Measurements from ENCODE around the gene WDFY4. TPM values are rescaled to one million over a fixed set of nuclear protein-coding genes. Genes with fewer than 3 reads are reported as not detected.

Gene WDFY4
- total RNA-seq, 1 donor from 2014 or later: not detected

- H3K36me3 Mint-ChIP-seq (ENCODE audit: unreplicated experiment): no peaks in the 10 kb centered on the region
- no peaks in the 10 kb centered on the region for H3K4me1 Mint-ChIP-seq (ENCODE audit: unreplicated experiment)
- no peak overlapping the region for H3K27ac Mint-ChIP-seq (ENCODE audit: unreplicated experiment)
- H3K9me3 Mint-ChIP-seq (ENCODE audit: unreplicated experiment): no peaks in the 10 kb centered on the region
- H3K27me3 Mint-ChIP-seq (ENCODE audit: unreplicated experiment): peaks cover 10% of the 10 kb centered on the region
- no peak overlapping the region for H3K4me3 Mint-ChIP-seq (ENCODE audit: unreplicated experiment)
- peak; percentile 56 for DNase-seq (ENCODE audit: extremely low spot score, unreplicated experiment)
- no peak for TF ChIP-seq CTCF (IDR thresholded peaks at IDR 0.05)
Measured at GRCh38 chr10:48763403-48763965, 78.8 kb downstream of the WDFY4 start.

GRCh38 chr10:48764486-48764885 is 79.8 kb downstream of the WDFY4 start:
- H3K9me3 Mint-ChIP-seq (ENCODE audit: unreplicated experiment): no peaks in the 10 kb centered on the region
- H3K4me3 Mint-ChIP-seq (ENCODE audit: unreplicated experiment): no peak overlapping the region
- H3K27me3 Mint-ChIP-seq (ENCODE audit: unreplicated experiment): peaks cover 4% of the 10 kb centered on the region
- no peaks in the 10 kb centered on the region for H3K36me3 Mint-ChIP-seq (ENCODE audit: unreplicated experiment)
- H3K27ac Mint-ChIP-seq (ENCODE audit: unreplicated experiment): no peak overlapping the region
- H3K4me1 Mint-ChIP-seq (ENCODE audit: unreplicated experiment): no peaks in the 10 kb centered on the region
- DNase-seq (ENCODE audit: extremely low spot score, unreplicated experiment): peak; percentile 30
- no peak for TF ChIP-seq CTCF (IDR thresholded peaks at IDR 0.05)

- no peak for DNase-seq (ENCODE audit: extremely low spot score, unreplicated experiment)
- Mint-ChIP-seq H3K27me3 (ENCODE audit: unreplicated experiment) (peaks cover 4% of the 10 kb centered on the region), H3K4me1 (ENCODE audit: unreplicated experiment) (no peaks in the 10 kb centered on the region), H3K36me3 (ENCODE audit: unreplicated experiment) (no peaks in the 10 kb centered on the region), H3K4me3 (ENCODE audit: unreplicated experiment) (no peak overlapping the region), H3K9me3 (ENCODE audit: unreplicated experiment) (no peaks in the 10 kb centered on the region), H3K27ac (ENCODE audit: unreplicated experiment) (no peak overlapping the region)
- TF ChIP-seq CTCF (IDR thresholded peaks at IDR 0.05): no peak
Measured at GRCh38 chr10:48765039-48765438, 80.4 kb downstream of the WDFY4 start.

- Mint-ChIP-seq H3K4me3 (ENCODE audit: unreplicated experiment) (no peak overlapping the region), H3K27ac (ENCODE audit: unreplicated experiment) (no peak overlapping the region), H3K4me1 (ENCODE audit: unreplicated experiment) (no peaks in the 10 kb centered on the region), H3K36me3 (ENCODE audit: unreplicated experiment) (no peaks in the 10 kb centered on the region), H3K9me3 (ENCODE audit: unreplicated experiment) (no peaks in the 10 kb centered on the region), H3K27me3 (ENCODE audit: unreplicated experiment) (peaks cover 4% of the 10 kb centered on the region)
- no peak for TF ChIP-seq CTCF (IDR thresholded peaks at IDR 0.05)
- DNase-seq (ENCODE audit: extremely low spot score, unreplicated experiment): peak; percentile 10
Measured at GRCh38 chr10:48765527-48765926, 80.9 kb downstream of the WDFY4 start.

DNA sequence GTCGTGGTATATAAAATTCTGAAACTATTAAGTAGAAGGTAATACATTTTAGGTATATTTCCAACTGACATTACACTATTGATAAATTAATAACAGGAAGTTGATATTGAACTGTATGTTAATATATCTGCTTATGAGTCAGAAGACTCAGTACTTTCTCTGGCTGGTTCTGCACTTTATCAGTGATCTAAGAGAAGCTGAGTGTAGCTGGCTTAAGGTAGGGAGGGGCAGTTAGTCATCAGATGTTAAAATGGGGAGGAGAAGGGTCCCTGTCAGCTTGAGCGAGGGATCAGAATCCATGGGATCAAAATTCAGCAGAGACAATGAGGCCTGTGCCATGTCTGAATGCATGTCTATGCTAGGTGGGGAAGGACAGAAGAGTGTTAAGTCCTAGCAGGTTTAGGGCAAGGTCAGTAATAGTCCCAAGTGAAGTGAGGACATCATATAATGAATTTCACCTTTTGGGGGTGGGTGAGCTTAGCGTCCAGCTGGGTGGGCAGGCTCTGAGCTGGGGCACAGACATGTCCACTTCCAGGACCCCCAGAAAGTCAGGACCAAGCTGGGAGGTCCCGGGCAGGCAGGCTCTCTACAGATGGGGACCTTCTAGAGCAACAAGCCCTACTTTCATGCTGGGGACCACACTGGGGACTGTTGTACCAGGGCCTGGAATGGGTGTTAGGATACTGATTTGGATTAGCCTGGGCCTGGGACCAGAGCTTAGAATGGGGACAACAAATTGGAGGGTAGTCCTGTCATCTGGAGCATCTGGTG is 82.9 kb downstream of the WDFY4 start:
- Mint-ChIP-seq H3K4me3 (ENCODE audit: unreplicated experiment) (no peak overlapping the region), H3K27me3 (ENCODE audit: unreplicated experiment) (peaks cover 4% of the 10 kb centered on the region), H3K9me3 (ENCODE audit: unreplicated experiment) (no peaks in the 10 kb centered on the region), H3K36me3 (ENCODE audit: unreplicated experiment) (no peaks in the 10 kb centered on the region), H3K4me1 (ENCODE audit: unreplicated experiment) (no peaks in the 10 kb centered on the region), H3K27ac (ENCODE audit: unreplicated experiment) (no peak overlapping the region)
- DNase-seq (ENCODE audit: extremely low spot score, unreplicated experiment): no peak
- TF ChIP-seq CTCF (IDR thresholded peaks at IDR 0.05): no peak
